Measurements from ENCODE around the gene SPOCK2.
"Not testable (repeated sequence)": the region's sequence is repeated elsewhere in the genome, so short reads cannot be mapped to it uniquely, and the experiment has no call there.

SPOCK2 gene

DNA sequence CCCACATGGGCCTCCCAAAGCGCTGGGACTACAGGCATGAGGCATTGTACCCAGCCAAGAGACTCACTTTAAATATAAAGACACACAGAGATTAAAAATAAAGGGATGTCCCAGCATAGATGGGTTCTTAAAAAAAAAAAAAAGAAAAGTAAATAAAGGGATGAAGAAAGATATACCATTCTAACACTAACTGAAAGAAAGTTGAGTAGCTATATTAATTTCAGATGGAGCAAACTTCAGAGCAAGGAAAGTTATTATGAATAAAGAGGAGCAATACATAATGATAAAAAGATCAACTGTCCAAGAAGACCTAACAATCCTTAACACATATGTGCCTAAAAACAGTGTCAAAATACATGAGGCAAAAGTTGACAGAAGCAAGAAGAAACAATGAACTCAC, 33.0 kb upstream of the SPOCK2 start:
- no peak overlapping the region for H3K4me3 ChIP-seq (ENCODE audit: low read length)
- no peak for TF ChIP-seq ZNF274 (IDR thresholded peaks at IDR 0.05; ENCODE audit: low read depth, low read length)

DNA sequence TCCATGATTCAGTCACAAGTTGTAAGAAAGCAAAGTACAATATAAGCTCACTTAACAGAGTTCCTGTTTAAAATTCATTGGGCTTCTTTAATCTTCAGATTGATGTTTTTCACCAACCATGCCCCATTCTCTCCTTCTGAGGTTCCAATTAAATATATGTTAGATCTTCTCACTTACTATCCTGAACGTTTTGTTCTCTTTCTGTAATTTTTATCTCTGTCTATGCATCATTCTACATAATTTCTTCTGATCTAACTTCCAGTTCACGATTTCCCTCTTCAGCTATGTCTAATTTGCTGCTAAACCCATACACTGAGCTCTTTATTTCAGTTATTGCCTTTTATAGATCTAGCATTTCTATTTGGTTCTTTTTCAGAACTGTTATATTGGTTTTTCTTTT, 28.0 kb upstream of the SPOCK2 start:
- TF ChIP-seq ZNF274 (IDR thresholded peaks at IDR 0.05; ENCODE audit: low read depth, low read length), result no peak
- H3K4me3 ChIP-seq (ENCODE audit: low read length), result no peak overlapping the region

DNA sequence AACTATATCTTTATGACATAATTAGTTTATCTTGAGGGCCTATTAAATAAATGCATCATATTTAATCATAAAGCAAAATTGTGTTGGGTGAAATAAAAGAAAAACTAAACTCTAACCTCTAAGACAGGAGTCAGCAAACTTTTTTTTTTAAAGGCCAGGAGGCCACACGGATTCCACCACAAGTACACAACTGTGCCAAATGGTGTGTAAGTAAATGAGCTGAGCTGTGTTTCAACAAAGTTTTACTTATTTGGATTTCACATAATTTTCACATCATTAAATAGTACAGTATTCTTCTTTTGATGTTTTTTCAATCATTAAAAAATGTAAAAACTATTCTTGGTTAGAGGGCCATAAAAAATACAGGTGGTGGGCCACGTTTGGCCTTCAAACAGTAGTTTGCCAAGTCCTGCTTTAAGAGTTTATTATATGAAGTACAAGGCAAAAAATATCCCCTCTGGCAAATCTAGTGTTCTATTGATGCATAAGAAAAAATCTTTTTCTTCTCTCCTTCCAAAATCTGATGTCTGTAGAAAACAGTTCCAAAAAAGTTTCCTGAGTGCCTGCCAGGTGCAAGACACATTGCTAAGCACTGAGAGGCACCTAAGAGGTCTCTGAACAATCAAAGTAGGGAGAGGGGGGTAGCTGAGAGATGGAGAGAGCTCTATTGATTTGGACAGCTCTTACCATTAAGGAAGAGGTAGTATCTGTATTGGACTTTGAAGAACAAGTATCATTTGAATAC, 26.5 kb upstream of the SPOCK2 start:
- no peak overlapping the region for H3K4me3 ChIP-seq (ENCODE audit: low read length)
- TF ChIP-seq ZNF274 (IDR thresholded peaks at IDR 0.05; ENCODE audit: low read depth, low read length), result no peak

DNA sequence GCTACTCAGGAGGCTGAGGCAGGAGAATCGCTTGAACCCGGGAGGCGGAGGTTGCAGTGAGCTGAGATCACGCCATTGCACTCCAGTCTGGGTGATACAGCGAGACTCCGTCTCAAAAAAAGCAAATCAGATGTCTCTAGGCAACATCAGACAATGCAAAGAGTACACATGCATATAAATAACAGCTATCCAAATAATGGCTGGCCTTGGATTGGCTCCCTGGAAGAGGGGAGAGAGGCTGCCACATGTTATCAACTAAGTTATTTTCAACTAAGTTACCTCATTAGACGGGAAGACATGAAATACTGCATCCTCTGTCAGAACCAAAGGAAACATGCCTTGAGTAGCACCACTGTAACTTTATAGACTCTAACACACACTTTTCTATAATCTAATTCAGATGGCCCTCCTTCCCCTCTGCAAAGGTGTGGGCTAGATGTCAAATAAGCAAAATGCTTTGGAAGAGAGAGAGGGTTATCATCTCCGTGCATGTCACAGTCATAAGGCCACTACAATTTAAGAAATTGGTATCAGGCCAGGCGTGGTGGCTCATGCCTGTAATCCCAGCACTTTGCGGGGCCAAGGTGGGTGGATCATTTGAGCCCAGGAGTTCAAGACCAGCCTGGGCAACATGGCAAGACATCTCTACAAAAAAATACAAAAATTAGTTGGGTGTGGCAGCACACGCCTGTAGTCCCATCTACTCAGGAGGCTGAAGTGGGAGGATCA, 22.5 kb upstream of the SPOCK2 start:
- no peak overlapping the region for H3K4me3 ChIP-seq (ENCODE audit: low read length)
- no peak for TF ChIP-seq ZNF274 (IDR thresholded peaks at IDR 0.05; ENCODE audit: low read depth, low read length)

DNA sequence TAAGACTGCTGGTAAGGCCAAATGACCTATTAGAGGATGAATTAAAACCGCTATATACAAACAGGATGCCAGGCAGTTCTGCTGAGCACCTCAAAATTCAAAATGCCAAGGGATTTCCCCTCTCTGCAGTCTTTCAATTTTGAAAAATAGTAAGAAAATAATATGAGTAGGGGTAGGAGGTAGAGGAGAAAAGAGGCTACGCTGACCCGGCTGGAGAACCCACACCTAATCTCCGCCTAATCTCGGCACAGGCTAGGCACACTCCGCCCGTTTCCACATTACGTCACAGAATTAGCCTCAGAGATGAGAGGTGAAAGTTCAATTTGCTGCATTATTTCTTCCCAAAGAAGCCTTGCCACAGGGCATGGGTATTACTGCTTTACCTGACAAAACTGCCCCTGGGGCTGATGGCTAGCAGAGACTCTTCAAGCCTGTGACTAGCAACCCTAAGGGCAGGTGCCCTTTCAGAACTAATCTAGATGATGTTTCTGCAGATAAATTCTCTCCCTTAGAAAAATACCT, 21.3 kb upstream of the SPOCK2 start:
- H3K4me3 ChIP-seq (ENCODE audit: low read length), result no peak overlapping the region

DNA sequence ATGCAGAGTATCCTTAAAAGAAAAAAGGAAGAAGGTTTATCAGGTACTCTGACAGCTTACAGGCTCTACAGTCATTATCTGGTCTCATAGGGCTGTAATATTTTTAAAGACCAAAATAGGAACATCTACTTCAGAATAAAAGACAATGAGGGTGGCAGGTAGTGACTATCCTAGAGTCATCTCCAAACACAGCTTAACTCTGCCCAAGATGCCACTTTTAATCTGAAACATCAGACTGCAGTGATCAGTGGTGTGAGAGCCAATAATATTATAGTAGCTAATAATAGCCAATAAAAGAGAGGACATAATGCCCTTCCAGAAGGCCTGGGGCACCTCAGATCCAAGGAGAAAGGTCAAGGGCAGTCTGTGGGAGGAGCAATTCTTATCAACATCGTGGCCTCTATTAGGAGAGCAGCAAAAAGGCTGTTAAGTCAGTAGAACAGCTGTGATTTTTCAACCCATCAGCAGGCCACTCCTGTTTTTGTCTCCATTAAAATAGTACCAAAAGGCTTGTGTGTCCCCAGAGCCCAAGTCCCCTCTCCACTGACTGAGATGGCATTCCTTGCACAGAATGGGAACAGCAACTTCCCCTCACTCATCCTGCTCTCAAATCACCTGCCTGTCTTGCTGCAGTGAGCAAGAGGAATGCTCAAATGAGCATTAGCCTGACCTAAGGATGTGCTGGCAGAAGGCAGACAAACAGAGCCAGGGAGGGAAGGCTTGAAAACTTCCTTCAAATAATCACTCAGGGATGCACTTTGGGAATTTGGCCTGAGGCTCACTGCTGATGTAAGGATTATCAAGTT, 20.7 kb upstream of the SPOCK2 start:
- no peak overlapping the region for H3K4me3 ChIP-seq (ENCODE audit: low read length)
- TF ChIP-seq ZNF274 (IDR thresholded peaks at IDR 0.05; ENCODE audit: low read depth, low read length), result no peak

More for the DNA sequence above, 21.3 kb upstream of the SPOCK2 start:
- TF ChIP-seq ZNF274 (IDR thresholded peaks at IDR 0.05; ENCODE audit: low read depth, low read length), result no peak

DNA sequence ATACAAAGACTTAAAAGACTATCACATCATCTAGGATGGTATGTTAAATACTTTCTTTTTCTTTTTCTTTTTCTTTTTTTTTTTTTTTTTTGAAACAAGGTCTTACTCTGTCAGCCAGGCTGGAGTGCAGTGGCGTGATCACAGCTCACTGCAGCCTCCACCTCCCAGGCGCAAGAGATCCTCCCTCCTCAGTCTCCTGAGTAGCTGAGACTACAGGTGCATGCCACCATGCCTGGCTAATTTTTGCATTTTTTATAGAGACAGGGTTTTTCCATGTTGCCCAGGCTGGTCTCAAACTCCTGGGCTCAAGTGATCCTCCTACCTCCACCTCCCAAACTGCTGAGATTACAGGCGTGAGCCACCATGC, 19.6 kb upstream of the SPOCK2 start:
- not testable (repeated sequence) for H3K4me3 ChIP-seq (ENCODE audit: low read length)

DNA sequence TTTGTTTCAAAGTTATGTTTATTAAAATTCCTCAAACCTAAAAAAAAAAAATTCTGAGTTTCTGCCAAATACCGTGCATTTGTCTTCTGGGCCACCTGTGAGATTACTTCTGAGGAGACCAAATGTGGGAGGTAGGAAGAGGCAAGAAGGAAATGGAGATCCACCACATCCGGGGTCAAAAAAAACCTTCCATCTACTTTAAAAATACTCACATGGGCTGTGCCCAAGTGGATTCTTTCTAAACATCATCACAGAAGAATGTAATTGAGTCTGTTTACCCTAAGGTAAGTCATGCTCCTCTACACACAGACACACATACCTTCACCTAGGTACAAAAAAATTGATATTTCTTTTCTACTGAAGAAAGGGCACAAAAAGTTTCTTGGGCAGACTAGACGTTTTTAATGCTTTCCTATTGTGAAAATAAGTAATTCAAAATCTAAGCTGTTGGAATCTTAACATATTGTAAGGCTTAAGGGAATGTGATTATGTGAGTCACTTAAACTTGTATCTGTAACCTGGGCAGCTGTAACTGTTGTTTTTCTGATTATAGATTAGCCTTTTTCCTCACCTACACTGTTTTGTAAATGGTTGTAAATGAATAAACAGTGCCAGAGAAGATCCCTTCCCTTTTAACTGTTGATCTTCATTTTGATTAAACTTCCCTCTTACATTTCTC, 19.1 kb upstream of the SPOCK2 start:
- no peak for TF ChIP-seq ZNF274 (IDR thresholded peaks at IDR 0.05; ENCODE audit: low read depth, low read length)
- H3K4me3 ChIP-seq (ENCODE audit: low read length), result no peak overlapping the region

DNA sequence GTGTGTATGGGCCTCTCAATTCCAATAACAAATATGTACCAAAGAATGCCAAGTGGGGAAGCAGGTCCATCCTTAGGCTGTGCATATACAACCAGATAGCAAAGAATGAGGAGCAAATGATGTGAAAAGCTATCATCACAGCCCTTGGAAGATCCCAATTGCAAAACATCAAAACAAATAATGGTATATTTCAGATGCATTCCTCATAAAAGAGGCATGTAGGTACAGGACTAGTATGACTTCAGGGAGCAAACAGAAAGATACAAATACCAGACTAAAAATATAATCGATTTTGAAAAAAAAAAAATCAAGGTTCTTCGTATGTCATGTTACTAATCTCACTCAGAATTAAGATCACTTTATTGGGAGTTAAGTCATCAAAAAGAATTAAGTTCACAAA, 18.5 kb upstream of the SPOCK2 start:
- H3K4me3 ChIP-seq (ENCODE audit: low read length), result no peak overlapping the region
- no peak for TF ChIP-seq ZNF274 (IDR thresholded peaks at IDR 0.05; ENCODE audit: low read depth, low read length)

DNA sequence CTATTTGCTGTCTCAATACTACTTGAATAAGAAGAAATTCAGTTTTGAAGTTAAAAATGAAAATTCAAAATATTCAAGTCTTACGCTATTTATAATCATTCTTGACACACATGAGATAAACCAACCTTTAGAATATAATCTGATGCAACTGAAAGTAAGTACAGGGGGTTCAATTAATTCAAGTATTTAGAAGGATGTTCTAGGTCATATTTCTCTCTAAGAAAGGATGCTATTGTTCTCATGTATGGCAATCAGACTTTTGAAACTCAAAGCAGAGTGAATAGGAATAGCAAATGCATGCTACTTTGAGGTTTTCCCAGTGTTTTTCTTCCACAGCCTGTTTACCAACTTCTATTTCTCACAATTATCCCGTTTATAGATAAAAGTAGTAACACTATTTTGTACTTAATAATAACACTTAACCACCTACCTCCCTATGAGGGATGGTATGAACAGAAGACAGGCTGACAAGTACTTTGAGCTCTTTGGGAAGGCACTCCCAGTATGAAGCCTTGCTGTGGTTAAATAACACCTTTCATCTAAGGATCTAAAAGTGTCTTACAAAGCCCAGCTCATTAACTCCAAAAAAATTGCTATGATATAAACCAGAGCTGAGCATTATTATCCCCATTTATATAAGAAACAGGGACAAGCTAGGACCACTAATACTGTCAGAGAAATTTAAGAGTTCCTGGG, 18.0 kb upstream of the SPOCK2 start:
- TF ChIP-seq ZNF274 (IDR thresholded peaks at IDR 0.05; ENCODE audit: low read depth, low read length), result no peak

DNA sequence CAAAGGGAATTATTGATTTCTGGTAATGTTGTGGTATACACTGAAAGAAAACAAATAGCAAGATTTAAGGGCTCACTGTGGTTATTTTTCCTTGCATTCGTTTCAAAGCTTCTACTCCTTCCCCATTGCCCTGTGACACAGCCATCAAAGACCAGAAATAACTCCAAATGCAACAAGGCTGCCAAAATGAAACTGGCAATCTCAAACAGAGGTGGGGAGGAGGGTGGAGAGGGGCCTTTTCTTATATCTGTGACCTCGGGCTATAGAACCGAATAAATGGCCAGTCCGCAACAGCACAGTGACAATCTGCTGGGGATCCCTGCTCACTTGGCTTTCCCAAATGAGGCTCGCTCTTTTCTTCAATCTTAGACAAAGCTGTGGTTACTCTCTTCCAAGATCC, 17.4 kb upstream of the SPOCK2 start:
- TF ChIP-seq ZNF274 (IDR thresholded peaks at IDR 0.05; ENCODE audit: low read depth, low read length), result no peak
- H3K4me3 ChIP-seq (ENCODE audit: low read length), result no peak overlapping the region

More for the DNA sequence above, 18.0 kb upstream of the SPOCK2 start:
- no peak overlapping the region for H3K4me3 ChIP-seq (ENCODE audit: low read length)

DNA sequence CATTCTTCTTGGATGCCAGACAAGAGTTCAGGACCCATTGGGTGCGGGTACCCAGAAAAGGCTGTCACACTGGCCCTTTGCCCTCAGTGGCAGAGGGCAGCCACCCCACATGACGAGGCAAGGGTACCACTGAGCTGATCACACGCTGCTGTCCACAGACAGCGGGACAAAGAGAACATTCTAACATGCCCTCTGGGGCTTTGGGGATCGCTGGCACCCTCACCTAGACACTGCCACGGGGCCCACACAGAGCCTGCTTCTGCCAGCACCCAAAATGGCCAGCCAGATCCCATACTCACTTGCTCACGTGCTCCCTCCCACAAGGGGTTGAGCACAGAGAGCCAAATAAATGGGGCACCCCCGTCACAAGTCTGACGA, 16.7 kb upstream of the SPOCK2 start:
- TF ChIP-seq ZNF274 (IDR thresholded peaks at IDR 0.05; ENCODE audit: low read depth, low read length), result no peak
- no peak overlapping the region for H3K4me3 ChIP-seq (ENCODE audit: low read length)

DNA sequence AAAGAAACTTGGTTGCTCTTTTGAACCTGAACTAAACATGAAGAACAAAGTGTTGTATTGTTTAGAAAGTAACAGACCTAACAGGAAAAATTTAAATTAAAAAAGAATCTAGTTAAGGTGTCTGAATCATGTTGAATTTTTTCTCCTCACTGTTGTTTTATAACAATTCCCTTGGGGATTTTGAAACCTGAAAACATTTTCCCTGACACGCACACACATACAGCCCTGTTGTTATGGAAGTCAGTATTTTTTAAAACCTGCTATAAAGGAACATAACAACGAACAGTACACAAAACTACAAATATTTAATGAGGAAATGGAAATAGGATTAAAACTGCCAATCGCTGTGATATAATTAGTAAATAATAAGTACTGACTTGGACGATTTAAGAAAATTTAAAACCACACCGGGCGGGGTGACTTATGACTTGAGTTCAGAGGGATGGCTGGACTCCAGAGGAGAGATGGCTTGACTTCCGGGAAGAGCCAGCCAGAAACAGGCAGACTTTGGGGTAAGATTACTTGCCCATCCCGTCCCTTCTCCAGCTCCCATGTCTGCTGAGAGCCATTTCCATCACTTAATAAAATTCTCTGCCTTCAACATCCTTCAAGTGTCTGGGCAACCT, 16.2 kb upstream of the SPOCK2 start:
- H3K4me3 ChIP-seq (ENCODE audit: low read length), result no peak overlapping the region
- no peak for TF ChIP-seq ZNF274 (IDR thresholded peaks at IDR 0.05; ENCODE audit: low read depth, low read length)

Measured in GM08714 (cell line).